GM19240 (cell line): ENCODE measurements around the gene RCBTB2.
A peak's percentile ranks its signal among the peaks of the same experiment; 100 is the strongest.

Experiments used
- DNase-seq: peaks from one replicate; pipeline ENCODE4 v3.0.0; 2011; ENCODE audit warnings: low spot score; ENCODE audit not compliant: insufficient read length

Gene RCBTB2

DNA sequence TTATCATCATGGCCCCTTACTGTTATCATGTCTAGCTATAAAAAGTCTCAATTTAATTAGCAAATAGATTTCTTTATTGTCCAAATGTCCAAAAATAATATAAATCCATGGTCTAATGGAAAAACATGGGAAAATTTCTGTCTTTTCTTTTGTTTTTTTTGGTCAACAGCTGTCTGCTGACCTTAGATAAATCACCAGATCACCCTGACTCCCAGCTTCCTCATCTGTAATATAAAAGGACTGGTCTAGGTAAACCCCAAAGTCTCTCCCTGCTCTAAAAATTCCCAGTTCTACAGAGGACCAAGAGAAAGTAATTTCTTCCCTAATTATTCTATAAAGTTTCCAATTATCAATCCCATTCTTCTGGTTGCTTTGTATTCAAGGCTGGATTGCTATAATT, 30.7 kb upstream of the RCBTB2 start:
- no peak for DNase-seq

DNA sequence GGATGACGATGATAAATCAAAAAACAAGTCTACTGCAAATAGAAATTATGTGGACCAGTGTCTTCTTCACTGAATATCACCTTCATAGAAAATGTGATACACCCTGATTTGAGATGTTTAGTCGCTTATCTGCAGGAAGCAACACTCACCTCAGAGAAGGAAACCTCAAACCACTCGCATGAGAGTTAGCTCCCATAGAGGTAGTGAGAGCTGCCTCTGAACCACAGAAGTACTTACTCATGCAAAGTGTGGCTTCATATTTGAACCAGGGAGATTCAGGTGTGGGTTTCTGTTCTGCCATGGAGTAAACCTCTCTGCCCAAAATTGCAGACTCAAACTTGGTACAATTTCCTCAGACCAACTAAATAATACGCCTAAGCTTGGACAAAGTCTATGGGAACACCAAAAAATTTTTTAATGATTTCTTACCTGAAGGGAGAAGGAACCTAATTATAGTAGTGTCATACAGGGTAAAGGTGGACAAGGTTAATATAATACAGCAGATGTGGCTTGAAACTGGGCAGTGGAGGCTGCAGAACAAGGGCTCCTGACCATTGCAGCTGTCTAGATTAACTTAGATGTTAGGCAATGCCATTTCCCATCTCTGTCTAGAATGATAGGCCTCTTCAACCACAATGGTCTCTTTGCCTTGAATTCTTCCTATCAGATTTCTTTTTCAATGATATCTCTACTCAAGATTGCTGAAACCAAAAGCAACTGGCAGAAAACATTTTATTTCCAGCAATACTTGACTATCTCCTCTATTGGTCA, 29.6 kb upstream of the RCBTB2 start:
- DNase-seq, result peak; percentile 77

DNA sequence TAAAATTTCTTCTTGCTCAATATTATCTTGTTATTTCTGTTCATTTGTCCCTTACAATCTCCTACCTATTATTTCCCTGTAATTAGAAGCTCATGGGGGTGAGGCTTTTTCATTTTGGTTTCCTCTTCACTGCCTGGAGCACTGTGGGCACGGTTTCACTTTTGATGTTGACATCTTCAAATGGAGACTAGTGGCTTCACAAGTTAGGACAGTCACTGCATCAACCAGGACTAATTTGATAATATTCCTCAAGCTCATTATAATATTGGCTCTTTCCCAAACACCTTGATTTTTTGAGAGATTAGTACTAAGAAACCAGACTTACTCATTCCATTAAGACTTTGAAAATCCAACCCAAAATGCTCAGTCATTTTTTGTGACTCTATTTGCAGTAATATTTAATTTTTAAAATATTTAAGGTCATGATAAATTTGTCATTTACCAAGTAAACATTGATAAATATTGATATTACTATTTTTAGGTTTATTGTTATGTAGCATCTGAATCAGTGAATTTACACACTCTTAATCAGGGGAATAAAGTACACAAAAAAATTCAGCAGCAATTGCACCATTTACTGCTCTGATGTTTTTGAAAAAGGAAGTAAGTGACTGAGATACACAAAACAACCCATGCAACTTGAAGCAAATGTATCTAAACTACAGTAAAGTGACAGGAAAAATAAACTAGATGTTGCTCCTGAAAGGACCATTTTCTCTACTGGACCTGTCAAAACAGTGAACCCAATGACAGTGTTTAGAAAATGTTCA, 28.8 kb upstream of the RCBTB2 start:
- no peak for DNase-seq

DNA sequence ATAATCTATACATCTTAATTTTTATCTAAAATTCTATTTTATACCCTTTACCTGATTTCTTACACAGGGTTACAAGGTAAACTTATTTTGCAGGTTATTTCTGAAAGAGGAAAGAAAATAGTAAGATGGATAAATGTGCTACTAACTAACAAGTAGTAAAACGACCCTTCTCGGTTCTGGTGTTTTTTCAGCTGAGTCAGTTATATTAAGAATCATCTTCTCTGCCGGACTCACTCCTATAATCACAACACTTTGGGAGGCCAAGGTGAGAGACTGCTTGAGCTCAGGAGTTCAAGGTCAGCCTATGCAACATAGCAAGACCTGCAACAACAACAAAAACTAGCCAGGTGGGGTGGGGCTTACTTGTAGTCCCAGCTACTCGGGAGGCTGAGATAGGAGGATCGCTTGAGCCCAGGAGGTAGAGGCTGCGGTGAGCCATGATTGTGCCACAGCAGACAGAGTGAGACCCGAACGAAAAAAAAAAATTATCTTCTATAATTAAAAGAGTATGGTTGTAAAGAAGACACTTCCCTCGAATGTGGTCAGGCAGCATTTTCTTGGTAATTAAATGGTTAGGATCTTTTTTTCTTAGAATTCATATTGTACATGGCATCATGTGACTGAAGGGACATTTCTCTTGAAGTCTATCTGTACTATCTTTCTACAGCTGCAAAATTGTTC, 27.9 kb upstream of the RCBTB2 start:
- no peak for DNase-seq

DNA sequence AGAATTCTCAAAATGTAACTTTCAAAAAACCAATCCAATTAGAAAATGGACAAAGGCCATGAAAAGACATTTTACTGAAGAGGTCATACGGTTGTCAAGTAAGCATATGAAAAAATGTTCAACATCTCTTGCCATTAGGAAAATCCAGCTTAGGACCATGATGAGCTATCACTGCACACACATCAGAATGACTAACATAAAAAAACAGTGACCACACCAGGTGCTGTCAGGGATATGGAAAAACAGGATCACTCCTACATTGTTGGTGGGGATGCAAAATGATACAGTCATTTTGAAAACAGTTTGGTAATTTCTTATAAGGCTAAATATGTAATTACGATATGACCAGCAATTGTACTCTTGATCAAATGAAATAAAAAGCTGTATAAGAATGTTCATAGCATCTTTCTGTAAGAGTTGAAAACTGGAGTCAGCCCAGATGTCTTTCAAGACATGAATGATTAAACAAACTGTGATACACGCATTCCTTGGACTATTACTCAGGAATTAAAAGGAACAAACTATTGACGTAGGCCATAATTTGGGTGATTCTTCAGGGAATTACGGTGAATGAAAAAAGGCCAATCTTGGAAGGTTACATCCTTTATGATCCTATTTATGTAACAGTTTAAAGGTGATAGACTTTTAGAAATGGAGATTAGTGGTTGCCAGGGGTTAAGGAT, 26.9 kb upstream of the RCBTB2 start:
- DNase-seq, result no peak

DNA sequence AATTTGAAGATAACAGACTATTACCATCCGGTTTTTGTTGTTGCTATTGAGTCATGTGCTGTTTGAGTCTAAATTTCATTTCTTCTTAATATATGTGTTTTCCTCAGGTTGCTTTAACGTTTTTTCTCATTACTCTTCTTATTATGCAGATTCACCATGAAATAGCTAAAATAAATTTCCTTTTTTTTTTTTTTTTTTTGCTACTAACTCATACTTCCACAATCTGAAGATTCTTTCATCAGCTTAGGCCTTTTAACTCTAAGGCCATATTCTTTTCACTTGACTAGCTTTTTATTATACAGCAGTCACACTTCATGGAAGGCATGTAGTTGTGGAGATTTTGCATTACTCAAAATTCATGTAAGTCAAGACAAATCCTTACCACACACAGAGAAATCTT, 23.9 kb upstream of the RCBTB2 start:
- no peak for DNase-seq

DNA sequence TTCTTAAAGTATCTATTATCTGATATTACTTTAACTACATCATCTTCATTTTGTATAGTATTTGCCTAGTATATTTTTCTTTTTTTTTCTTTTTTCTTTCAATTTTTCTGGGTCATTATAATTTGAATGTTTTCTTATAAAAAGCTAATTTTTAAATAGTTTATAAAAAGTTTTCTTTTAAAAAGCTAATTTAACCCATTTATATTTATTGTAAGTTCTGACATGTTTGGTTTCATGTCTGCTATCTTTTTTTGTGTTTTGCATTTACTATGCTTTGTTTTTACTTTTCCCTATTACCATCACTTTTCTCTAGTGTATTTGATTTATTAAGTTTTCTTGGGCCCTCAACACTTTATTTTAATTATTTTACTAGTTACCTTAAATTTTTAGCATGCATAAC, 22.6 kb upstream of the RCBTB2 start:
- no peak for DNase-seq

DNA sequence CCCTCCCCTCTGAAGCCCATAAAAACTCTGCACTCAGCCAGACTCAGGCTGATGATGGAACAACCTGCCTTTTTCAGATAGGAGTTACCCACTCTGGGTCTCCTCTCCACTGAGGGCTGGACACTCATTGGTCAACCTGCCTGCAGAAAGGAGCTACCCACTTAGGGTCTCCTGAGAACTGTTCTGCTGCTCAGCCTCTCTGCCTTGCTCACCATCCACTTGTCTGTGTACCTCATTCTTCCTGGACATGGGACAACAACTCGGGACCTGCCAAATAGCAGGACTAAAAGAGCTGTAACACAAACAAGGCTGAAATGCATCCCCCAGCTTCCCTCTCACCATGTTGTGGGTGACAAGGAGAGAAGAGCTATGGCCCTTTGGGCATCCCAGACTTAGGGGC, 18.4 kb upstream of the RCBTB2 start:
- no peak for DNase-seq

DNA sequence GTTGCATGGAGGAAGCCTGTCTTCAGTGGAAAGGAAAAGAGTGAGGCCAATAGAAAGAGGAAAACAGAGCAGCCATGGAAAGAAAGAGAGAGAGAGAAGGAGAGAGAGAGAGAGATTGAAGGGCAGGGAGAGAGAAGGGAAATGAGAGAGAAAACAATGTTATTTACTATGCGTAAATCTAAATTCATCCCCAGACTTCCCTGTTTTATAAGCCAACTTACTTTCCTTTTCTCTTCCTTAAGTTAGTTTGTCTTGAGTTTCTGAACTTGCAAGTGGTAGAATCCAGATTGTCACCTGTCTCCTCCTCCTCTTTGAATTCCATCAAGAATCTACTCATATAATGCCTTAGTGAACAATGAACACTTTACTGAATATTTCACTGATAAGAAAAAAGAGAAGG, 16.8 kb upstream of the RCBTB2 start:
- DNase-seq, result no peak

DNA sequence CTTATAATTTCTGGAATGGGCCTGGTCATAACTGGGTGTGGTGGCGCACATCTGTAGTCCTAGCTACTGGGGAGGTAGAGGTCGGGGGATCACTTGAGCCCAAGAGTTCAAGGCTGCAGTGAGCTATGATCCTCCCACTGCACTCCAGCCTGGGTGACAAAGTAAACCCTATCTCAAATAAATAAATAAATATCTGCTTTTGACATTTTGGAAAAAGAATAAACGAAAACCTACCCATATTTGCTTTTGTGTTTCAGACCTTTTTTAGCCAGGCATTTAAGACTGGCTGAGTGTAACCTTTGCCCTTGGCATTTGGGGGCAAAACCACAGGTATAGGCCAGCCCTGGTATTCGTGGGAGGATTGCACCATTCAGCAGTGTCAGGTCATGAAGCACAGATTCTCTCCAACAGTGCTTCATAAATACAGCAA, 14.8 kb upstream of the RCBTB2 start:
- no peak for DNase-seq

DNA sequence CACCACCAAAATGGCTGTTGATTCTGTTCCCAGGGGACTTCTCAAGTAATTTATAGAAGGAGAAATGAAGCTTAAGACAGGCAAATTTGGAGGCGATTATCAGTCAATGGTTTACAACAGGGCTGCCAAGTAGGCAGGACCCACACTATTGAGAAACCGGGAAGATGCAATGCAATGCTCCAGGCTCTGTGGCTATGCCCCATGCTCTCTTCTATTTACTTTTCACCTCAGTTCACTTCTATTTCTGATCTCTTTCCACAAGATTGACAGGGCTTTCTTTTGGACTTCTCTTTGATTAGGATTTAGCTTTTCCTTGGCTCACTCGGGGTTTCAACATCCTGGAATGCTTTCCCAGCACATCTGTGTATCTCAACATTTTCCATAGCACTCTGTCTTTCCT, 12.7 kb upstream of the RCBTB2 start:
- DNase-seq, result no peak

DNA sequence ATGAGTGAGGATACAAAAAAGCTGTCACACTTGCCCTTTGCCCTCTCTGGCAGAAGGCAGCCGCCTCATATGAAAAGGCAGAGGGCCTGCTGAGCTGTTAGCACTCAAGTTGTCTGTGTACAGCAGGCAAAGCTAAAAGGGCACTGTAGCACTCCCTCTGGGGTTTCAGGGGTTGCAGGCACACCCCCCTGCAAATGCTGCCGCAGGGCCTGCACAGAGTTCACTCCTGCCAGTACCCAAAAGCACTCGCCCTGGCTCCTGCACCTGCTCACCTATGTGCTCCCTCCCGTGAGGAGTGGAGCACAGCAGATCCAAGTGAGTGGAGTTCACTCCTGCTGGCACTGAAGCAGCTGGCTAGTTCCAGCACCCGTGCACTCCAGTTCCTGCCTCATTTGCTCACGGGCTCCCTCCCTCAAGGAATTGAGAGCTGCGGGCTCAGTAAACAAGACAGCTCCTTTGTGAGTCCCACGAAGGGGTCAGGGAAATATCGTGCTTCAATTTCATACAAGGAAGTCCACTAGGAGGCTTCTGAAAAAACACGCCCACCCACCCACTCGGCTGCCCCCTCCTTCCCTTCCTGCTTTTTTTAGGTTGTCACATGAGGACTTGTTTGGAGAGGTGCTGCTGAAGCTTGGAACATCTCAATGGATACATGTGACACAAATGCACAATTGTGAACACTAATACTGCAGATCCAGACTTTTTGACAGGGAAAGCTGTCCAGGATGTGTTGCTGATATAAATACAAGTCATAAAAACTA, 9.9 kb upstream of the RCBTB2 start:
- DNase-seq, result no peak

DNA sequence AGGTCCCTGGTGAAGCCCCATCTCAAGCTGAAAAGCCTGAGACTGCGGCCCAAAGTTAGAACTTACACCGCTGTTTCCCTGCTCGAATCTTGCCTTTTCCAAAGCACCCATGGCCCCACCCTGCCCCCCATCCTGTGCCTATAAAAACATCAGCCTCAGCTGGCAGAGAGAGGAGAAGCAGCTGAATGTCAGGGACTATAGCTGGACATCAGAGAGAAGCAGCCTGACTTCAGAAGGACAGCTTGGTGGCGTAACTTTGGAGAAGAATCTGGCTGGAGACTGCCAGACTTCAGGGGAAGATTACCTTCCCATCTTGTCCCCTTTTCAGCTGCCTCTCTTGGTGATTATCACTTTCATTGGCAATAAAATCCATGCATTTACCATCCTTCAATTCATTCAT, 9.3 kb upstream of the RCBTB2 start:
- no peak for DNase-seq

DNA sequence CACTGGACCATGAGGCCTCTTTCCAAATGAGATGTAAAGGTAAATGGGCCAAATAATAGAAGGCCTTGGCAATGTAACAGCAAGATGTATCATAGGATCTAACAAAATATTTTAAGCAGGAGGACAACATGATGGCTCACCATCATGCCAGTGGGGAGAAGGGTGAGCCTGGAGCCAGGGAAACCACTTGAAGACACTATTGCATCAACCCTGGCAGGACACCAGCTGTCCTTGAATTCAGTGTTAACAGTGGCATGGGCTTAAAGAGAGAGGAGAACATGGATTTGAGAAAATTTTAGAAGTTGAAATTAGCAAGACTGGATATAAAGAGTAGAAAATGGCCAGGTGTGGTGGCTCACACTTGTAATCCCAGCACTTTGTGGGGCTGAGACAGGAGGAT, 6.7 kb upstream of the RCBTB2 start:
- DNase-seq, result no peak

DNA sequence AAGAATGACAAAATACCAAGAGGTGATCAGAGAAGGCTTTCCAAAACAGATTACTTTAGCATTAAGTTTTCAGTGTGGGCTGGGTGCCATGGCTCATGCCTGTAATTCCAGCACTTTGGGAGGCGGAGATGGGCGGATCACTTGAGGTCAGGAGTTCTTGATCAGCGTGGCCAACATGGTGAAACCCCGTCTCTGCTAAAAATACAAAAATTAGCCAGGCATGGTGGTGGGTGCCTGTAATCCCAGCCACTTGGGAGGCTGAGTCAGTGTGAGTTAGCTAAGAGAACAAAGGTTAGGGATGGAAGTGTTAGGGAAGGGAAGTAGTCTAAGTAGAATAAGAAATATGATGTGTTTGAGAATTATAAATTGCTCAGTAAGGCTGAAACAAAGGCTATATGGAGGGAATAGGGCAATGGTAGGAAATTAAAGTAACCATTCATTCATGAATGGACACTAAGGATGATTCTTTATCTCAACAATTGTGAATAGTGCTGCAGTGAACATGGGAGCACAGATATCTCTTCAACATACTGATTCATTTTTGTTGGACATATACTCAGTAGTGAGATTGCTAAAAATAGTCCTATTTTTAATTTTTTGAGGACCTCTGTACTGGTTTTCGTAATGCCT, 3.9 kb upstream of the RCBTB2 start:
- DNase-seq, result no peak

DNA sequence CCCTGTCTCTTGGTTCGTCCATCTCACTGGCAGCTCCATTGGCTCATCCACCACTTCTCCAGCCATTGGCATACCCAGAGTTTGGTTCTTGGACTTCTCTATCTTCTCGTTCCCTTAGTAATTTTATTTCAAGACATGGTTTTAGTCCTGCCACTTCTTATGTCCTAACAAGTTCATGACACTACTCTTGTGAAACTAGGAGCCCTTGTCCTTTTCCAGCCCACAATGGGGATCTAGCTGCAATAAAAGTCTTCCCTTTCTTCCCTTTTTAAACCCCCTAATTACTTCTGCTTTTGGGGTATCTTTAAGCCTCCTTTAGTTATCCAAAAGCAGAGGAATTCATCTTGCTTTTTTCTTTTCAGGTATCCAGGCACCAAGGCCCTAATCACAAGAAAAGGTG, 2.9 kb upstream of the RCBTB2 start:
- no peak for DNase-seq

DNA sequence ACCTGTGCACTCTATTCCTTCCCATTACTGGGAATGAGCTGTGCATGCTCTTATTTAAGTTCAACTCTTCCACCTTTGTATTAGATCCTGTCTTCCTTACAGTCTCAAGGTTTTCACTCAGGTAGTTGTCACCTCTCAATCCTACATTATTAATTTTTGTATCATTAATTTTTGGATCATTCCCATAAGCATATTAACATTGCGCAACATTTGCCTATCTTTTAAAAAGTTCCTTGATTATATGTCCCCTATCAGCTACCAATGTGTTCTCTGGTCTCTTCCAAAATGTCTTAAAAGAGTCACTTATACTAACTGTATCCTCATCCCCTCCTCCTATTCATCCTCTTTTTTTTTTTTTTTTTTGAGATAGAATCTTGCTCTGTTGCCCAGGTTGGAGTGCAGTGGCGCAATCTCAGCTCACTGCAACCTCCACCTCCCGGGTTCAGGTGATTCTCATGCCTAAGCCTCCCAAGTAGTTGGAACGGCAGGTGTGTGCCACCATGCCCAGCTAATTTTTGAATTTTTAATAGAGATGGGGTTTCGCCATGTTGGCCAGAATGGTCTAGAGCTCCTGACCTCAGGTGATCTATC, 2.1 kb upstream of the RCBTB2 start:
- DNase-seq, result no peak

DNA sequence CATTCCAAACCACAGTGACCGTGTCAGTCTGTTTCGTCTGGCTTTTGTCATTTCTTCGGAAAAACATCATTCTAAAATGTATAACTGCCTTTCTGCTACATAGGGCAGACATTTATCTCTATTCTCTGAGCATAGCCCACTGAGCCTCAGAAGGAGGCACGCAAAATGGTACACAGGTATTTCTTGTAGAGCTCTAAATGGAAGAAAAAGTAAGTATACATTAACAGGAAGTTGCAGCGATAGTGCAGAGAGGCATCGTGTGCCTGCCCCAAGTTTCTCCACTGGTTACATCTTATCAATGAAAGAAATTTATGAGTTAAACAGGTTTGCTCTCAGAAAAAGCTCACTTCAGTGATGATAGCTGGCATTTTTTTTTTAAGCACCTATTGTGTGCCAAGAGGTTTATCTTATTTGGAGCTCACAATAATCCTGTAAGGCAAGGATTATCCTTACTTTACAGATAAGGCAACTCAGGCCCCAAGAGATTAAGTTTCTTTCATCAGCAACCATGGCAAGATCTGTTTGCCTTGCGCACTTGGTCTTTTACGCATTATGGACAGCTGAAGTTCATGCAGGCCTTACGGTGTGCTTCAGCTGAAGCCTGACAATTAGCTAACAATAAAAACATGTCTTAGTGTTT, 1.2 kb upstream of the RCBTB2 start:
- no peak for DNase-seq

DNA sequence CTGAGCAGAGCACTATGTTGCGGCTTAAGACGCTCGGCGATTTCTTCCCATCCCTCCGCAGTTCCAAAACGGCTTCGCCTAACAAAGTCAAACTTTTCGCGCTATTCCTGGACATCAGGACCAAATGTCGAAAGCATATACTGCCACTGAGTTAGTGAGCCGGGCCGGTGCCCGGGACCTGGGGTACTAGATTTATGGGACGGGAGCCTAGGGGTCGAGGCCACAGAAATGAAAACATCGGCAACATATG, 699 bp downstream of the RCBTB2 start:
- DNase-seq, result no peak
